Vagina (tissue), 2 donors: Measurements from ENCODE around the gene USH1G. TPM values are rescaled to one million over a fixed set of nuclear protein-coding genes. Genes with fewer than 3 reads are reported as not detected.

Source experiments
- DNase-seq, 2 donors: peaks; one replicate each; pipeline ENCODE4 v3.0.0-alpha.2; 2017; ENCODE audit errors: extremely low spot score in 2 of 2
- H3K27ac ChIP-seq: fragments of 200-600 bp; sonication (generic); one replicate; pipeline ENCODE4 v1.5.1; 2019
- H3K27me3 ChIP-seq: fragments of 200-600 bp; sonication (generic); one replicate; pipeline ENCODE4 v1.5.1; 2019
- H3K36me3 ChIP-seq, 2 donors: fragments of 200-600 bp; sonication (generic); one replicate each; pipeline ENCODE4 v1.5.1; 2017 to 2019
- H3K4me1 ChIP-seq: fragments of 200-600 bp; sonication (generic); one replicate; pipeline ENCODE4 v1.5.1; 2019
- H3K4me3 ChIP-seq, 2 donors: fragments of 200-600 bp; sonication (generic); 1 replicate in 1 of 2; 2 replicates in 1 of 2; pipeline ENCODE4 v1.5.1; 2016 to 2019
- H3K9me3 ChIP-seq: fragments of 200-600 bp; sonication (generic); one replicate; pipeline ENCODE4 v1.5.1; 2019
- POLR2A ChIP-seq, 2 donors: fragments of 450-650 bp; IDR thresholded peaks; one replicate each; pipeline ENCODE4 v1.6.1; 2017; ENCODE audit warnings: antibody characterized with exemption in 2 of 2, mild to moderate bottlenecking in 2 of 2, moderate library complexity in 2 of 2
- POLR2AphosphoS5 ChIP-seq, 2 donors: sonication (generic); formaldehyde crosslinking; IDR thresholded peaks; one replicate each; pipeline ENCODE4 v1.9.0; 2017; ENCODE audit warnings: antibody characterized with exemption in 2 of 2, mild to moderate bottlenecking in 2 of 2, low read depth in 1 of 2; ENCODE audit not compliant: insufficient read depth in 1 of 2
- intact Hi-C: fragments of 100-400 bp; cut with DNase I; formaldehyde crosslinking; loops from one replicate; pipeline ENCODE4 v1.15.1; 2023
- total RNA-seq: library from RNA; depleted of rRNA; stranded (reverse); fragments of >200 nt; gene quantifications from one replicate; pipeline ENCODE4 v1.2.3, GENCODE V29; 2016
- TF ChIP-seq, protein P1 (sequence below), 3 experiments: fragments of 450-650 bp in 2 of 3; fragments of 200-600 bp in 1 of 3; sonication (generic) in 1 of 3; IDR thresholded peaks; one replicate each; pipeline ENCODE4 v1.5.1; 2017 to 2019; ENCODE audit warnings: antibody characterized with exemption in 3 of 3, mild to moderate bottlenecking in 2 of 3, moderate library complexity in 2 of 3

The USH1G gene
- total RNA-seq, 1 donor from 2014 or later = 0.49 TPM

DNA sequence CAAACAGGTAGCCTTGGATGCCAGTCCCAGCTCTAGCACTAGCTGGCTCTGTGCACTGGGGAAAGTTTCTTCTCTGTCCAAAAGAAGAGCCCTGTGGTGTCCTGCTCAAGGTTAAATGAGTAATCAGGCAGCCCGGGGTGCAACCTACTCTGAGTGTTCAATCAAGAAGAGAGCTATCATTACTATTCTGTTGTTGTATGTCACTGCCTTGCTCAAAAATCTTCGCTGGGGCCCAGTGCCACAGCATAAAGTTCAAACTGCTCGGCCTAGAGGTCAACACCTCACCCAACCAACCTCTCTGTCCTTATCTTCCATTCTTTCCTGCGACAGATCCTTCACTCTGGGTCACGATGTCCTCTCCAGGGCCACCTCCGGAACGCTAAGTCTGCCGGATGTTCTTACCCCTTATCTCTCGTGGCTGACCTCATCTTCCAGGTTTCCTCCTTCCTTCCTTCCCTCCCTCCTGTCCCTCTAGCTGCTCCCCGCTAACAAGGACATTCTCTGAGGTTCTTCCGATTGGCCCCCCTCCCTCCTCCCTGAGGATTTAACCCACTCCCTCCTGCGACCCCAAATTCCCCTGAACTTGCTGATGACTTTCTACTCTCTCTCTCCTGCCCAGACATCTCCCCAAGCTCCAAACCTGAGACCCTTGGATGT is 54.7 kb downstream of the USH1G start:
- no peak overlapping the region for H3K27ac ChIP-seq
- no peak overlapping the region for H3K4me3 ChIP-seq
- TF ChIP-seq, protein P1, sequence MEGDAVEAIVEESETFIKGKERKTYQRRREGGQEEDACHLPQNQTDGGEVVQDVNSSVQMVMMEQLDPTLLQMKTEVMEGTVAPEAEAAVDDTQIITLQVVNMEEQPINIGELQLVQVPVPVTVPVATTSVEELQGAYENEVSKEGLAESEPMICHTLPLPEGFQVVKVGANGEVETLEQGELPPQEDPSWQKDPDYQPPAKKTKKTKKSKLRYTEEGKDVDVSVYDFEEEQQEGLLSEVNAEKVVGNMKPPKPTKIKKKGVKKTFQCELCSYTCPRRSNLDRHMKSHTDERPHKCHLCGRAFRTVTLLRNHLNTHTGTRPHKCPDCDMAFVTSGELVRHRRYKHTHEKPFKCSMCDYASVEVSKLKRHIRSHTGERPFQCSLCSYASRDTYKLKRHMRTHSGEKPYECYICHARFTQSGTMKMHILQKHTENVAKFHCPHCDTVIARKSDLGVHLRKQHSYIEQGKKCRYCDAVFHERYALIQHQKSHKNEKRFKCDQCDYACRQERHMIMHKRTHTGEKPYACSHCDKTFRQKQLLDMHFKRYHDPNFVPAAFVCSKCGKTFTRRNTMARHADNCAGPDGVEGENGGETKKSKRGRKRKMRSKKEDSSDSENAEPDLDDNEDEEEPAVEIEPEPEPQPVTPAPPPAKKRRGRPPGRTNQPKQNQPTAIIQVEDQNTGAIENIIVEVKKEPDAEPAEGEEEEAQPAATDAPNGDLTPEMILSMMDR (IDR thresholded peaks at IDR 0.05) = no peak
- no peak for TF ChIP-seq POLR2AphosphoS5 (IDR thresholded peaks at IDR 0.05; ENCODE audit: insufficient read depth in 1 of 2, low read depth in 1 of 2)
- TF ChIP-seq POLR2A (IDR thresholded peaks at IDR 0.05) = no peak
- intact Hi-C loops = no loop called here
- no peaks in the 10 kb centered on the region for H3K27me3 ChIP-seq
- DNase-seq = no peak
- H3K9me3 ChIP-seq = no peaks in the 10 kb centered on the region
- H3K4me1 ChIP-seq = peaks cover 22% of the 10 kb centered on the region
- peaks cover 0 to 4% of the 10 kb centered on the region in 2 donors for H3K36me3 ChIP-seq

DNA sequence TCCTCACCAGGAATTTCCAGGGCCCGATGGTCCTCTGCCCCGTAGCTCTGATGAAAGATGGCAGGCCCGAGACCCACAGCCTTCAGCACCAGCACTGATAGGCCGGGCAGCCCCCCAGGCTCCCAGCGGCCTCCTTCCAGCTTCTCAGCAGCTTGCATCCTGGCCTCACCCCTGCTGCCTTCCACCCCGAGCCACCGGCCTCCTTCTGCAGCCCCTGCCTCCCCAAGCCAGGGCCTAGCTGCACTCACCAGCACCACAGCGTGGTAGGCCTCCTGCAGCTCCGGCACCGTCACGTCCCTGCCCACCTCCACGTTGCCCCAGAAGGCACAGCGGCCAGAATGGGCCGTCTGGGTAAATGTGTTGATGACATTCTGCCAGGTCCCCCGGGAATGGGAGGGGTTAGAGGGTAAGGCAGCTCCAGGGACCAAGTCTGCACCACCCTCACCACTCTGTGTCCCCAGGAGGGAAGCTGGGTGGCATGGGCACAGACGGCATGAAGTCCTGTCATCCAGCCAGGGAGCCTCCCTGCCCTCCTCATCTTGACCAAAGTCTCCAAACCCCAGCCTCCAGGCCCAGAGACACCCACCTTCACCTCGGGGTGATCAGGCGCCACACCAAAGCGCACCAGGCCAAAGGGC is 56.7 kb downstream of the USH1G start:
- Histone ChIP-seq H3K27me3 (no peaks in the 10 kb centered on the region), H3K4me3 (no peak overlapping the region), H3K36me3 (peaks cover 0 to 4% of the 10 kb centered on the region in 2 donors), H3K9me3 (no peaks in the 10 kb centered on the region), H3K27ac (no peak overlapping the region), H3K4me1 (peaks cover 15% of the 10 kb centered on the region)
- intact Hi-C loops = no loop called here
- no peak for DNase-seq
- no peak for TF ChIP-seq POLR2AphosphoS5 (IDR thresholded peaks at IDR 0.05; ENCODE audit: insufficient read depth in 1 of 2, low read depth in 1 of 2)
- TF ChIP-seq, protein P1 (IDR thresholded peaks at IDR 0.05) = no peak
- TF ChIP-seq POLR2A (IDR thresholded peaks at IDR 0.05) = no peak

Other genes with a start within 250 kb of the USH1G start
- 0.49 TPM for gene CD300LF, start 210.3 kb downstream of the USH1G start, total RNA-seq
- 7.1 TPM for gene RAB37, start 186.0 kb downstream of the USH1G start, total RNA-seq
- 57.2 TPM for gene NHERF1, start 174.6 kb downstream of the USH1G start, total RNA-seq
- gene NAT9, start 146.9 kb downstream of the USH1G start, total RNA-seq = 28.5 TPM
- gene GRIN2C, start 63.4 kb downstream of the USH1G start, total RNA-seq = not detected
- 16.0 TPM for gene FDXR, start 50.3 kb downstream of the USH1G start, total RNA-seq
- gene FADS6, start 29.6 kb downstream of the USH1G start, total RNA-seq = 1.5 TPM
- gene OTOP2, start 1.0 kb upstream of the USH1G start, total RNA-seq = not detected
- gene OTOP3, start 12.6 kb upstream of the USH1G start, total RNA-seq = 0.74 TPM
- 13.0 TPM for gene HID1, start 49.5 kb upstream of the USH1G start, total RNA-seq
- 13.5 TPM for gene CDR2L, start 64.4 kb upstream of the USH1G start, total RNA-seq
- gene MRPL58, start 89.4 kb upstream of the USH1G start, total RNA-seq = 33.6 TPM
- 149 TPM for gene ATP5PD, start 123.7 kb upstream of the USH1G start, total RNA-seq
- 17.2 TPM for gene KCTD2, start 124.0 kb upstream of the USH1G start, total RNA-seq
- 26.8 TPM for gene SLC16A5, start 164.7 kb upstream of the USH1G start, total RNA-seq
- 12.8 TPM for gene ARMC7, start 186.7 kb upstream of the USH1G start, total RNA-seq
- 98.5 TPM for gene NT5C, start 208.5 kb upstream of the USH1G start, total RNA-seq
- 48.1 TPM for gene JPT1, start 231.3 kb upstream of the USH1G start, total RNA-seq